Measurements from ENCODE around the gene PCGF2.

Gene PCGF2

GRCh38 chr17:38716368-38717005, 31.6 kb downstream of the PCGF2 start:
- DNase-seq: no peak

GRCh38 chr17:38715216-38715943, 32.8 kb downstream of the PCGF2 start:
- DNase-seq: no peak

- DNase-seq: no peak
These were observed 34.6 kb downstream of the PCGF2 start for GRCh38 chr17:38713456-38714075.

GRCh38 chr17:38712593-38712992, 35.5 kb downstream of the PCGF2 start:
- DNase-seq: no peak

GRCh38 chr17:38711792-38712571, 36.2 kb downstream of the PCGF2 start:
- no peak for DNase-seq

- no peak for DNase-seq
These were observed 37.2 kb downstream of the PCGF2 start for GRCh38 chr17:38710985-38711384.

GRCh38 chr17:38710604-38710962, 37.6 kb downstream of the PCGF2 start:
- no peak for DNase-seq

- DNase-seq: no peak
These were observed 38.1 kb downstream of the PCGF2 start for GRCh38 chr17:38709864-38710603.

GRCh38 chr17:38709104-38709820, 38.9 kb downstream of the PCGF2 start:
- DNase-seq: no peak

- DNase-seq: no peak
These were observed 40.3 kb downstream of the PCGF2 start for GRCh38 chr17:38707678-38708351.

- no peak for DNase-seq
These were observed 41.5 kb downstream of the PCGF2 start for GRCh38 chr17:38706505-38707216.

- peak in 1 of 2 experiments; percentile 45 for DNase-seq
These were observed 42.2 kb downstream of the PCGF2 start for GRCh38 chr17:38705803-38706504.

- no peak for DNase-seq
These were observed 42.7 kb downstream of the PCGF2 start for GRCh38 chr17:38705523-38705802.

- DNase-seq: peak; percentile 56 to 67
These were observed 43.3 kb downstream of the PCGF2 start, which contains the start of gene MLLT6 for GRCh38 chr17:38704606-38705522. MLLT6 (plus strand) TSS chr17:38705273; CDS start chr17:38705633, 360 bp downstream.

- peak; percentile 78 to 80 for DNase-seq
These were observed 44.2 kb downstream of the PCGF2 start for GRCh38 chr17:38703742-38704605.

GRCh38 chr17:38702916-38703741, 45.0 kb downstream of the PCGF2 start:
- no peak for DNase-seq
